ENCODE measurements around the gene LCN1.
"Not testable (repeated sequence)": the region's sequence is repeated elsewhere in the genome, so short reads cannot be mapped to it uniquely, and the experiment has no call there.

LCN1 gene

GRCh38 chr9:135522931-135523330 lies 1.7 kb downstream of the LCN1 start:
- no peak for DNase-seq (ENCODE audit: low spot score)

DNA sequence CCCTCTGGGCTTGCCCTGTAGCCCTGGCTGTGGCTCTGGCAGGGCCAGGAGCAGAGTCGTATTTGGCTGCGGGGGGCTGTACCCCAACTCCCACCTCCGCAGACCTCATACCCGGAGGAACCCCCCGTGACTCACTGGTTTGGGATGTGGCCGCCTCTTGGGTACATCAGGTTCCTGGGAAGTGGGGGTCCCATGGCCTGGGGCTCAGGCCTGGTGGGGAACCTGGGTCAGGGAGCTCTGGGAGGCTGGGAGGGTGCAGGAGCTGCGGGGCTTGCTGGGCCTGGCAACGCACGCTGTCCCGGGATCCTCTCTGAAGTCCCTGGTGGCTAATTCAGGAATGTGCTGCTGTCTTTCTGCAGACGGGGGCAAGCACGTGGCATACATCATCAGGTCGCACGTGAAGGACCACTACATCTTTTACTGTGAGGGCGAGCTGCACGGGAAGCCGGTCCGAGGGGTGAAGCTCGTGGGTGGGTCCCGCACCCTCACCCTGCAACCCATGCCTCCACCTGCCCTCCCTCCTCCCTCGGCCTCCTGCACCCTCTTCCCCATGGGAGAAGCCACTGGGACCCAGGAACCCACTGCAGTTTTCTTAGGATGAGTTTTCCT lies 2.4 kb downstream of the LCN1 start:
- no peak for DNase-seq (ENCODE audit: low spot score)

DNA sequence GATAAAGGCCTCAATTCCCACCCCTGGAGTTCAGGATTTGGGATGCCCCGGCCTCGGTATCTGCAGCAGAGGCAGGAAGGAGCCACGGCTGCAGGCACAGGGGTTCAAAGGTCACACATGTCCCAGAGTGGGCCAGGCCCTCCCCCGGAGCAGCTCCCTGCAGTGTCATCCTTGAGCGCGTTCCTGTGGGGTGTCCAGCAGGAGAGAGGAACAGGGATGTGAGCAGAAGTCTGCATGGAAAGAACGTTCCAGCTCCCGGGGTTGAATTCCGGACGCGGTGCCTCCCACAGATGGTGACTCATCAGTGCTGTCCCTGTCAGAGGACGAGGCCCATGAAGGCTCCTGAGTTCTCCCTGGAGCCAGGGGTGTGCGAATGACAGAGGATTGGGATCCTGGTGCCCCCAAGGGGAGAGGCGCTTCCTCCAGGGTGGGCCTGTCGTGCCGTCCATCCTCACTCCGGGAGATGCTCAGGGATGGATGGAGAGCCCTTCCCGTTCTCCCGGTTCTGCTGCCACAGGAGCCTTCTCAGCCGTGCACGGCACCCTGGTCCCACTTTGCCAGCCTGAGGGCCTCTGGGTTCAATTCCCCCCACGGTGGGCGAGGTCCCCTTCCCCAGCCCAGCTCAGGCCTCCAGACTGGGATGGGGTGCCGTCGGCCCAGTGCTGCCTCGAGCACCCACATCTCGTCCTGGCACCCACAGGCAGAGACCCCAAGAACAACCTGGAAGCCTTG lies 3.1 kb downstream of the LCN1 start:
- no peak for DNase-seq (ENCODE audit: low spot score)

DNA sequence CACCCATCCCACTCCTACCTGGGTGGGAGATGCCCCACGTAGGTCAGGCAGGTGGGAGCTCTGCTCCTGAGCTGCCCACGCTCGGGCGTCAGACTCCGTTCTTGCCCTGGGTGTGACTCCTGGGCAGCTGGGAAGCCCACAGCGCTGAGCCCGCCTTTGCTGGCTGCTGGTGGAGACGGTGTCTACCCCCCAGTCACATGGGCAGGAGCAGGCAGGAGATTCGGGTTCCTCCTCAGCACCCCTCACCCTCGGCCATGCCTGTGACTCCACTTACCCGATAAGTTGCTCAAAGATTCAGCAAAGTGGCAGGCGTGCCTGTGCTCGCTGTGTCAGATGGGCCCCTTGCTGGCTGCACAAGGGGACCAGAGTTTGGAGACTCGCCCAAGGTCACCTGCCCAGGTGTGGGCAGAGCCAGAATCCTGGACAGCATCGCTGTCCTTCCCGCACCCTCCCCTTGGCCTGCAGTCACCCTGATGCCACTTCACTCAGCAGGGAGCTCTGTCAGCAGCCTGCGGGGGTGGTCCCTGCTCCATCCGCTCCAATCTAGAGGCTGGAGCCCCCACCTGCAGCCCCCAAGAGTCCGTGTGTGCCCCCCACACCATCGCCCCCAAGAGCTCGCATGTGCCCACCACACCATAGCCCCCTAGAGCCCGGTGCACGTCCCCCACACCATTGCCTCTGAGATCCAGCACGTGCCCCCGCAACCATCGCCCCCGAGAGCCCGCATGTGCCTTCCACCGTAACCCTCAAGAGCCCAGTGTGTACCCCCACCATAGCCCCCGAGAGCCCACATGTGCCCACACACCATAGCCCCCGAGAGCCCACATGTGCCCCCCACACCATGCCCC lies 4.2 kb downstream of the LCN1 start:
- DNase-seq (ENCODE audit: low spot score), result no peak

DNA sequence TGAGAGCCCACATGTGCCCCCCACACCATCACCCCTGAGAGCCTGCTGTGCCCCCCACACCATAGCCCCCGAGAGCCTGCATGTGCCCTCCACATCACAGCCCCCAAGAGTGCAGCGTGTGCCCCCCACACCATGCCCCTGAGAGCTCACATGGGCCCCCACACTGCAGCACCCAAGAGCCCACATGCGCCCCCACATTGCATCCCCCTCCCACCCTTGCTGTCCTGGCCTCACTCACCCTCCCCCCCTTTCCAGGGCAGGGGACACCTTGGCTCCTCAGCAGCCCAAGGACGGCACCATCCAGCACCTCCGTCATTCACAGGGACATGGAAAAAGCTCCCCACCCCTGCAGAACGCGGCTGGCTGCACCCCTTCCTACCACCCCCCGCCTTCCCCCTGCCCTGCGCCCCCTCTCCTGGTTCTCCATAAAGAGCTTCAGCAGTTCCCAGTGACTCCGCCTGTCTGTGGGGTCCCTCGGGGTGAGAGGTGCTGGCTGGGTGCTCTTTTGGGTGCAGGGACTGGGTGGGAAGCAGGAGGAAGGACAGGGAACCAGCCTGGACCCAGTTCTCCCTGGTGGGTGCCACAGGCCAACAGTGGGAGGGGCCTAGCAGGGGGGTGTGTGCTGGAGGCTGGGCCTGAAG lies 5.0 kb downstream of the LCN1 start:
- no peak for DNase-seq (ENCODE audit: low spot score)

- DNase-seq (ENCODE audit: low spot score), result no peak
Measured at GRCh38 chr9:135526730-135527571, 5.7 kb downstream of the LCN1 start.

GRCh38 chr9:135528842-135529435 lies 7.7 kb downstream of the LCN1 start:
- DNase-seq (ENCODE audit: low spot score), result not testable (repeated sequence)

DNA sequence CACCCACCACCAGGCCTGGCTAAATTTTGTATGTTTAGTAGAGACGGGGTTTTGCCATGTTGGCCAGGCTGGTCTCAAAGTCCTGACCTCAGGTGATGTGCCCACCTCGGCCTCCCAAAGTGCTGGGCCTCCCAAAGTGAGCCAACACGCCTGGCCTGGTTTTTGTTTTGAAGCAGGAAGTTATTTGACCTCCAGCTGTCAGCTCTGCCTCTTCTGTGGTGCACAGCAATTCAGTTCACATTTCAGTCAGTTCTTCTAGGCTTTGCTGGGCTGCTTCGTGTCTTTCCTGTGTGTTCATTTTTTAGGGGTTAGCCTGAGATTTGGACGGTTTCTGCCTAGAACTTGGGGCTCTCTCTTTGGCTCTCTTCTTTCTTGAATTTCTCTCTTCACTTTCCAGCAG lies 8.9 kb downstream of the LCN1 start:
- no peak for DNase-seq (ENCODE audit: low spot score)

GRCh38 chr9:135531096-135531495 lies 9.9 kb downstream of the LCN1 start:
- DNase-seq (ENCODE audit: low spot score), result no peak

DNA sequence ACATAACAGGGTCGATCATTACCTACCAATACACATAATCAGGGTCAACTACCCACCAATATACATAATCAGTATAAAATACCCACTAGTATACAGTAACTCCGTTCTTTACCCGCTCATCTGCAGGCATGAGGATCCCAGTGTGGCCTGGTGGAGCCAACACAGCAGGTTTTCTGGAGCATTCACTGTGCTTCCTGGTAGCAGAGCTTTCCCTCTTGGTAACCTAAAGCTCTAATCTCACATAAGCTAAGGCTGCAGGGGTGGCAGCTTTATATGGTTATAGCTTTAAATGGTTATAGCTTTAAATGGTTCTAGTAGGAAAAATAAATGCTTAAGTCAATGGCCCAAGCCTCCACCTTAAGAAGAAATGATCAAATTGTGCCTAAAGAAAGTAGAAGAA lies 11.9 kb downstream of the LCN1 start:
- DNase-seq (ENCODE audit: low spot score), result no peak

- no peak for DNase-seq (ENCODE audit: low spot score)
Measured at GRCh38 chr9:135533674-135534073, 12.4 kb downstream of the LCN1 start.

- DNase-seq (ENCODE audit: low spot score), result not testable (repeated sequence)
Measured at GRCh38 chr9:135534192-135534711, 13.0 kb downstream of the LCN1 start.

DNA sequence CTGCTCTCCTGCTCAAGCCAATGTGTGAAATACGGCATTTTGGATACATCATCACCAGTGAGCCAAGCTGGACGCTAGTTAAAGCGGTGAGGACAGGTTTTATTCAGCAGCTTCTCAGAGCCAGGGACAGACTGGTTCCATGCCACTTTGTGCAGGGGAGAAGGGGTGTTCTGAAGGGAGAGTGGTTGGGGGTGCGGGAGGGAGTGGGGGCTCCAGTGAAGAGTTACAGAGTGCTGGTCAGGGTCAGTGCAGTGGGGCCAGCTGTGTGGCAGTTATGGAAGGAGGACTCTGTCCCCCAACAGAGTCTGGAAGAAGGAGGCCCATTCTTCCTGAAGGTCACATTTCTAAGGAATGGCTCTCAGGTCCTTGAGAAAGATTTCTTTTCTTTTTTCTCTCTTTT lies 13.6 kb downstream of the LCN1 start:
- DNase-seq (ENCODE audit: low spot score), result not testable (repeated sequence)

DNA sequence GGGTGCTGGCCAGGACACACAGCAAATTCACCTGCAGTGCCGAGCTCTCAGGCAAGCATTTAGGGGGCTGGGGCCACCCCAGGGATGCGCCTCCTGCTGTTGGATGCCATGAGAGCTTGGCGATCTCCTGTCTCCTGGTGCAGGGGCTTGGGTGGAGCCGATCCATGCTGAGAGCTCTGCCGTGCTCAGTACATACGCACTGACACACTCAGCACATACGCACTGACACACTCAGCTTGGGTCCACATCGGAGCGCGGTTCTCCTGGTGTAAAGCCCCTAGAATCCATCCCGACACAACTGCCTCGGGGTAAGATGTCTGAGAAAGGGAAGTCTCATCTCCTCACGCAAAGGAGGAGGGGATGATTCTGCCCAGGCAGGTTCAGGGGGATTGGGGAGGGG lies 14.4 kb downstream of the LCN1 start:
- not testable (repeated sequence) for DNase-seq (ENCODE audit: low spot score)

DNA sequence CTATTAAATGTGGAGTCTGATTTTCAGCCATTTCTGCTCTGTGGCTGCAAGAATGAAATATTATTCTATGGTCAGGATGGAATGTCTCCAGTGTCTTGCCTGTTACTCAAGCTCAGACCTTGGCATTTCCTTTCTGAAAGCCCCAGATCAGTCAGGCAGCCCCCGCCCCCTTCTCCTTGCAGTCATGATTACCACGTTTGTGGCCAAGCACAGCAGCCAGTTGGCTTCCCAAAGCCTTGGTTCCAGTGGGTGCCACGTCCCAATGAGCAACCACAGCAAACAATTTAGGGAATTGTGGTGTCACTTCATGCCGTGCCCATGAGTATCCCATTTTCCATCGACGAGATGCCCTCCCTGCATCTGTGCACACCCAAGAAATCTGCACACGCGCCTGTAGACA lies 15.0 kb downstream of the LCN1 start:
- no peak for DNase-seq (ENCODE audit: low spot score)

DNA sequence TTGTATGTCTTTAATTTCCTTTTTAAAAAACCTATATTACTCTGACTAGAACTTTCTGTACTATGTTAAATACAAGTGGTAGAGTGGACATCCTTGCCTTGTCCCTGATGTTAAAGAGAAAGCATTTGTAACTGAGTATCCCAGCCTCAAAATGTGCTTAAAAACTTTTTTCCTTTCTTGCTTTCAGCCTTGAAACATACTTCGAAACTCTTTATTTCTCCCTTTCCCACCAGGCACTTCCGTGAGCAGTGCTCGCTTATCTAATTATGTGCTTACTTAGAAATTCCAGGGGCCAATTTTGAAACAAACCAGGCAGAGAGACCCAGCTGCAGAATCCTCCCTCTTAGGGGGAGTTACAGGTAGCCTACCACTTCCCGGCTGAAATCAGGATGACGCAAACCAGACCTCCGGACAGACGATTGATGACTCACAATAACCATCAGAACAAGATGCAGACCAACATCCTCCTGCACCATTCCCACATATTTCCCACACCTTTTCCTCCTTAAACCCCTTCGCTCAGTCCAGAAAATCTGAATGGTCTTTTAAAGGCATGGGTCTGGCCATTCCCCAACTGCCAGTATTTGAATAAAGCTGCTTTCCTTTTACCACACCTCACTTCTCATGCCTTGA lies 22.1 kb downstream of the LCN1 start:
- not testable (repeated sequence) for DNase-seq (ENCODE audit: low spot score)

DNA sequence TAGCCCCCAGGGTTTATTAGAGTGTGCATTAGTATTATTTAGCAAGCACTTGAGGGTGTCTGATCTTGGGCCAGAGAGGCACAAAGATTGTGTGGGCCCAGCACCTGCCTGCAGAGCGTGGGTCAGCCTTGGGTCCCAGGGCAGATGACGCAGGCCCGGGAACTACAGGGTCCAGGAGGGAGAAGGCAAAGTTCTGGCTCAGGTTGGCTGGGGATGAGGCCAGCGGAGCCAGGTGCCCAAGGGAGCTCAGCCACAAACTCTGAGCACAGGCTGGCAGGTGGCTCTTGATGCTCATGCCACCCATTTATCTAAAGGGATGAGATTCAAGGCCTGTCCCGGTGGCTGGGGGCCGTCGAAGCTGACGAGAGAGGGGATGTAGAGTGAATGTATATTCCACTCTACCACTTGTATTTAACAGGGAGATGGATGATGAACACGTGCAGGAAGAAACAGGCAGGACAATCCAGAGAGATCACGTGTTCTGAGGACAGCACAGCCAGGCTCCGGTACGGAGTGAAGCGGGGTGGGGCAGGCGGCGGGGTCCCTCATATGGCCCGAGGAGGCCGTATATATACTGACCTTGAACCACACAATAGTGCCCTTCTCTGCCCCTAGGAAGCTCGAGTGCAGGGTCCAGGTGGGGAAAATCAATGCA lies 23.9 kb downstream of the LCN1 start:
- DNase-seq (ENCODE audit: low spot score), result no peak

GRCh38 chr9:135545646-135546176 lies 24.5 kb downstream of the LCN1 start, which contains the start of gene OBP2A:
TSS of gene OBP2A (plus strand) at chr9:135546126. CDS start at chr9:135546181, 55 bp downstream.
- not testable (repeated sequence) for DNase-seq (ENCODE audit: low spot score)
